GM12865 (cell line): ENCODE measurements around the gene ZNFX1.
"Not testable (repeated sequence)": the region's sequence is repeated elsewhere in the genome, so short reads cannot be mapped to it uniquely, and the experiment has no call there.

Source experiments
- DNase-seq: peaks from one replicate; pipeline ENCODE4 v3.0.0; 2010; ENCODE audit warnings: low read depth
- H3K4me3 ChIP-seq: 2 replicates; pipeline ENCODE4 v1.5.1; 2011; ENCODE audit warnings: mild to moderate bottlenecking, low read depth, low read length, control low read depth
- TF ChIP-seq, protein P1 (sequence below): IDR thresholded peaks from 2 replicates; pipeline ENCODE4 v1.5.1; 2011; ENCODE audit warnings: low read length, control low read depth, low read depth, inconsistent platforms; ENCODE audit not compliant: insufficient read depth; ENCODE audit errors: missing control alignments

ZNFX1 gene

DNA sequence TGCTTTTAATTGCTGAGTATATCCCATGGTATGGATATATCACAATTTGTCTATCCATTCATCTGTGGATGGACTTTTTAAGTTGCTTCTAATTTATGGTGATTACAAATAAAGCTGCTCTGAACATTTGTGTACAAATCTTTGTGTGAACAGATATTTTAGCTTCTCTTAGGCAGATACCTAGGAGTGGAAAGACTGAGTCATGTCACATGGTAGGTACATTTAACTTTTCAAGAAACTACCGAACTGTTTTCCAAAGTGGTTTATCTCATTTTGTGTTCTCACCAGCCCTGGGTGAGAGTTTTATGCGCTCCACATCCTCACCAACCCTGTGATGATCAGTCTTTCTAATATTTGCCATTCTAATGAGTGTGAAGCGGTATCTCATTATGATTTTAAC, 31.0 kb upstream of the ZNFX1 start:
- TF ChIP-seq, protein P1, sequence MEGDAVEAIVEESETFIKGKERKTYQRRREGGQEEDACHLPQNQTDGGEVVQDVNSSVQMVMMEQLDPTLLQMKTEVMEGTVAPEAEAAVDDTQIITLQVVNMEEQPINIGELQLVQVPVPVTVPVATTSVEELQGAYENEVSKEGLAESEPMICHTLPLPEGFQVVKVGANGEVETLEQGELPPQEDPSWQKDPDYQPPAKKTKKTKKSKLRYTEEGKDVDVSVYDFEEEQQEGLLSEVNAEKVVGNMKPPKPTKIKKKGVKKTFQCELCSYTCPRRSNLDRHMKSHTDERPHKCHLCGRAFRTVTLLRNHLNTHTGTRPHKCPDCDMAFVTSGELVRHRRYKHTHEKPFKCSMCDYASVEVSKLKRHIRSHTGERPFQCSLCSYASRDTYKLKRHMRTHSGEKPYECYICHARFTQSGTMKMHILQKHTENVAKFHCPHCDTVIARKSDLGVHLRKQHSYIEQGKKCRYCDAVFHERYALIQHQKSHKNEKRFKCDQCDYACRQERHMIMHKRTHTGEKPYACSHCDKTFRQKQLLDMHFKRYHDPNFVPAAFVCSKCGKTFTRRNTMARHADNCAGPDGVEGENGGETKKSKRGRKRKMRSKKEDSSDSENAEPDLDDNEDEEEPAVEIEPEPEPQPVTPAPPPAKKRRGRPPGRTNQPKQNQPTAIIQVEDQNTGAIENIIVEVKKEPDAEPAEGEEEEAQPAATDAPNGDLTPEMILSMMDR, result no peak
- no peak for DNase-seq
- H3K4me3 ChIP-seq, result no peak overlapping the region

DNA sequence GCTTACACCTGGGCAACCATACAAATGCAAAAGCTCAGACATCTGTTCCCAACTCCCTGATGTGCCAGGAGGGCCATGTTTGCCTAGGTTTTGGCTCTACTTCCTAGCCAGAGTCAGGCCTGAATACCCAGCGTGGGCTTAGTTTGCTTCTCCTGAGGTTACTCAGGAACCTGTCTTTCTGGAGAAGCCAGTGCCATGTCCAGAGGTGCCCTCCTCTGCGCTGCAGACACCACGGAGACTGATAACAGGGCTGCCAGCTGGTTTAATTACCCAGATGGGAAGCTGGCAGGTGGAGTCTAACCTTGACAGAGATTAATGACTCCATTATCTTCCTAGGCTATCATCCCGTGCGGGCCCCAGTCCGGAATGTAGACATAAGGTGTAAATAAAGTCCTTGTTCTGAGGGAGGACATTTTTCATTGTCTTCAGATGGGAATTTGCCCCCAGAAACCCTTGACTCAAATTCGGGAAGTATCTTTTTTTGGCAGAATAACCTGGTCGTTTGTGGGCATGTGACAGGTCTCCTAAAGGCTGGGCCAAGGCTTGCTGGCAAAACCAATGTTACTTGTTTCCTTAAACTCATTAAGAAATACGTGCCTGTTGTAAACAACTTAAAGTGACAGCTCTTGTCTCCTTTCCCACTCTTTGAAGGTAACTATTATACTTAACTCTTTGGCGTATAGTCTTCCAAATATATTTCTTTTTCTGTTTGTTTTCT, 29.2 kb upstream of the ZNFX1 start:
- no peak for DNase-seq
- TF ChIP-seq, protein P1, result no peak
- H3K4me3 ChIP-seq, result no peak overlapping the region

DNA sequence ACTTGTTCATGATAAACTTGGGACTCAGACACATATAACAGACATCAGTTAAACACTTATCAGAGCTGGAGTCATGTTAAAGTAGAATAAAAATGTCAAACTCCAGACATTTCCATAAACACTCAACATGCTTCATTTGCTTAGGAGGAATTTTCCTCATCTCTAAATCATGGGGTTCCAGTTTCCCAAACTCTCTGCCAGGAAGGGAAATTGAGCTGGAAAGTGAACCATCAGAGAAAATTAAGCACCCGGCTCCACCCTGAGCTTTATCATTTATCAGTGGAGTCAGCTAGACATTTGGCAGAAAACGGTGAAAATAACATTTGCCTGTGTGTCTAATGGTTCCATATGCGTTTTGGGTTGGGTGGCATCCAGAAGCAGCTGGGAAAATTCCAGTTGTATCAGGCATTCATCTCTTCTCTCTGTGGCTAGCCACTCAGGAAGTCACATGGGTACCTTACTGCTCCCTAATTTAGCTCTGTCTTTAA, 25.3 kb upstream of the ZNFX1 start:
- DNase-seq, result no peak
- no peak overlapping the region for H3K4me3 ChIP-seq
- TF ChIP-seq, protein P1, result no peak

DNA sequence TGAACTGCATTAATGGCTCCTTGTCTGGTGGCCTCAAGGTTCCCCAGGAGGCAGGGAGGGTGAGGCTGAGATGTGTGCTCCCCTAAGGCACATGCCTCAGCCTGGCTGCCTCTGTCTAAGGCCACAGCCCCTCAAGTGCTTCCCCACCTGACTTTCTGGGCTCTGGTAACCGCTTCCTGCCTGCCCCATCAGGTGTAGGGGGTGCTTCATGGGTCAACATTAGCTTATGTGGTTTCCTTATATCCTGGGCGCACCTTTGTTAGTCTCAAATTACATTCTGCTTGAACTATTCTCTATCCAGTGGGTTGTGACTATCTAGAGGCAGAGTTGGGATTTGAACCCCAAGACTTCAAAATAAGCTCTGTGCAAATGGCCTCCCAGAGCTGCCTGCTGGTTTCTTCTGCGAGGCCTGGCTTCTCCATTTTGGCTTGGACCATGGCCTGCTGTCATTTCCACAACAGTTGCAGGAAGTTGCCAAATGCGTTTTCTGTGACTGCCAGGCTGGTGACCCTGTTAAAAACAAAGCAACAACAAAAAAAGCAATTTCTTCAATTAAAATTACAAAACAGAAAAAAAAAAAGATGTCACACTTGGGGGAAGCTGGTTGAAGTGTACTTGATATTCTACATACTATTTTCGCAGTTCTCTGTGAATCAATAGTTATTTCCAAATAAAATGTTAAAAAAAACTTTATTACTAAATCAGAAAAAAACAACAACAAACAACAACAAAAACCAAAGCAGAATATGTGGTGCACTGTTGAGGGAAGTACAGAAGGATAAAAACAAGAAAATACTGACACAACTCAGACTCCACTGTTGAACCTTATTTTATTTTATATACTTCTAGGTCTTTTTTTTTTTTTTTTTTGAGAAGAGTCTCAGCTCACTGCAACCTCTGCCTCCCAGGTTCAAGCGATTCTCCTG, 20.0 kb upstream of the ZNFX1 start:
- DNase-seq, result no peak
- TF ChIP-seq, protein P1, result no peak
- H3K4me3 ChIP-seq, result no peak overlapping the region

DNA sequence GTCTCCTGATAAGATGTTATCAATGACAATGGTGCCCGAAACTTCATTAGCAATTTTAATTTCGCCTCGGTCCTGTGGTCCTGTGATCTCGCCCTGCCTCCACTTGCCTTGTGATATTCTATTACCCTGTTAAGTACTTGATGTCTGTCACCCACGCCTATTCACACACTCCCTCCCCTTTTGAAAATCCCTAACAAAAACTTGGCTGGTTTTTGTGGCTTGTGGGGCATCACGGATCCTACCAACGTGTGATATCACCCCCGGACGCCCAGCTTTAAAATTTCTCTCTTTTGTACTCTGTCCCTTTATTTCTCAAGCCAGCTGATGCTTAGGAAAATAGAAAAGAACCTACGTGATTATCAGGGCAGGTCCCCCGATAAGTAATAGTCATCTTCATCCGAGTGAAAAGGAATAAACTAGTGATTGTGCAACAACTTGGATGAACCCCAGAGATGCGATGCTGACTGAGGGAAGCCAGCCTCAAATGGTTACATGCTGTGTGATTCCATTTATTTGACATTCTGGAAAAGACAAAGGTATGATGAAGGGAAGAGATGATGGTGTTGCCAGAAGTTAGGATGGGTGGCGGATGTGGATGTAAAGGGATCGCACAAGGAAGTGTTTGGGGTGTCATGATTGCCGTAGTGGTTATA, 16.3 kb upstream of the ZNFX1 start:
- not testable (repeated sequence) for H3K4me3 ChIP-seq, DNase-seq

DNA sequence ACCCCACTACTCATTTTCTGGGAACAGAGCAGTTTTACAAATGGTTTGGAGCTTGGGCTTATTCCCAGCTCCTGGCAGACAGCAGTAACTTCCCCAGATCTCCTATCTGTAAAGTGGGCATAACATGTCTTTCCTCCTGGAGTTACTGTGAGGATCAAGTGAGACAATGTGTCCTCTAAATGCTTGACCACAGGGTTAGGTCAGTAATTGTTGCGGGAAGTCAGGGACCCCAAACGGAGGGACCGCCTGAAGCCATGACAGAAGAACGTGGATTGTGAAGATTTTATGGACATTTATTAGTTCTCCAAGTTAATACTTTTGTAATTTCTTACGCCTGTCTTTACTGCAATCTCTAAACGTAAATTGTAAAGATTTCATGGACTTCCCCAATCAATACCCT, 15.3 kb upstream of the ZNFX1 start:
- no peak overlapping the region for H3K4me3 ChIP-seq
- no peak for DNase-seq
- TF ChIP-seq, protein P1, result no peak

DNA sequence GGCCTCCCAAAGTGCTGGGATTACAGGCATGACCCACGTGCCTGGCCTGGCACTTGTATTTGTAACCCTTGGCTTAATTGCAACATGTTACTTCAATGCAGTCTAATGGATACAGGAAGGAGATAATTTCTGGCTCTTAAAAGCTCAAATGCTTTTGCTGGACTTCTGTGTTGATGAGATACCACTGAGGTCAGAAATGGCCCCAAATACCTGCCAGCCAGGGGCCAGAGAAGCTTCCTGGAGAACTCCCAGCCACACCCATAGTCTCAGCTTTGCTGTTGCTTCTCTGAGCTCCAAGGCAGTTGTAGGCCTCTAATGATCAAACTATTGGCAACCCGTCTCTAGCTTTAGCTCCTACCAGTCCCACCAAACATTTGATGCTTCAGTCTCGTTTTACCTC, 14.2 kb upstream of the ZNFX1 start:
- no peak for DNase-seq
- H3K4me3 ChIP-seq, result no peak overlapping the region
- TF ChIP-seq, protein P1, result no peak
